ENCODE results near the gene LAYN. TPM values are rescaled to one million over a fixed set of nuclear protein-coding genes. Genes with fewer than 3 reads are reported as not detected.

The LAYN gene
- total and polyA plus RNA-seq, 3 experiments from 2014 or later = 0.21 to 1.4 (median 0.85) TPM

DNA sequence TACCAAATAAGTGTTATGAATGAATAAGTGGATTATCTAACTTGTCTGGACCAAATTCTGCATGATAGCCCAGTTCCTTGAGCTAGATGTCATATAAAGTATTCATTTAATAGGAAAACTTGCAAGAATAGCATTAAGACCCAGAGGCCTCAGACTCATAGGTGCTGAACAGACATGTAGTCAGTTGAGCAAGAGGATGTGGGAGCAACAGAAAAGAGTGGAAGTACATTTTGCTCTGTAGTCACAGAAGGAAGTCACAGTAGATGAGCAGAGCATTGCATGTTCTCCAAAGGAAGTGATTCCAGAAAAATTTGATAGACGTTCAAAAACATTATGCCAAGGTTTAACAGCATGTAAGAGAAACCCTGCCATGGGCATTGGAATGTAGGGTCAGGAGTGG lies 16.5 kb upstream of the LAYN start:
- Histone ChIP-seq H3K4me1 (ENCODE audit: insufficient read depth, low read length) (no peaks in the 10 kb centered on the region), H3K27me3 (ENCODE audit: insufficient read depth, low read length, poor library complexity, severe bottlenecking) (no peaks in the 10 kb centered on the region), H3K9me3 (ENCODE audit: low read length) (no peaks in the 10 kb centered on the region), H3K4me3 (ENCODE audit: low read length) (no peak overlapping the region), H3K27ac (ENCODE audit: low read depth, low read length) (no peak overlapping the region), H3K36me3 (ENCODE audit: insufficient read depth, low read length) (no peaks in the 10 kb centered on the region)
- Mint-ChIP-seq H3K27ac (no peak overlapping the region), H3K4me1 (peaks cover 0 to 6% (median 0%) of the 10 kb centered on the region in 3 donors), H3K9me3 (no peaks in the 10 kb centered on the region), H3K36me3 (no peaks in the 10 kb centered on the region), H3K27me3 (peaks cover 3 to 36% of the 10 kb centered on the region in 2 donors), H3K4me3 (no peak overlapping the region)
- ChIA-PET CTCF (no interaction called here), POLR2A (no interaction called here)
- DNase-seq = no peak

GRCh38 chr11:111525456-111525855 lies 15.1 kb upstream of the LAYN start:
- Mint-ChIP-seq H3K27me3 (peaks cover 3 to 34% of the 10 kb centered on the region in 2 donors), H3K4me3 (no peak overlapping the region), H3K27ac (no peak overlapping the region), H3K4me1 (peaks cover 0 to 7% (median 0%) of the 10 kb centered on the region in 3 donors), H3K36me3 (no peaks in the 10 kb centered on the region), H3K9me3 (no peaks in the 10 kb centered on the region)
- Histone ChIP-seq H3K36me3 (ENCODE audit: insufficient read depth, low read length) (no peaks in the 10 kb centered on the region), H3K4me3 (ENCODE audit: low read length) (no peak overlapping the region), H3K27me3 (ENCODE audit: insufficient read depth, low read length, poor library complexity, severe bottlenecking) (no peaks in the 10 kb centered on the region), H3K4me1 (ENCODE audit: insufficient read depth, low read length) (no peaks in the 10 kb centered on the region), H3K9me3 (ENCODE audit: low read length) (no peaks in the 10 kb centered on the region), H3K27ac (ENCODE audit: low read depth, low read length) (no peak overlapping the region)
- CTCF ChIA-PET = no interaction called here
- POLR2A ChIA-PET = no interaction called here
- DNase-seq = no peak

DNA sequence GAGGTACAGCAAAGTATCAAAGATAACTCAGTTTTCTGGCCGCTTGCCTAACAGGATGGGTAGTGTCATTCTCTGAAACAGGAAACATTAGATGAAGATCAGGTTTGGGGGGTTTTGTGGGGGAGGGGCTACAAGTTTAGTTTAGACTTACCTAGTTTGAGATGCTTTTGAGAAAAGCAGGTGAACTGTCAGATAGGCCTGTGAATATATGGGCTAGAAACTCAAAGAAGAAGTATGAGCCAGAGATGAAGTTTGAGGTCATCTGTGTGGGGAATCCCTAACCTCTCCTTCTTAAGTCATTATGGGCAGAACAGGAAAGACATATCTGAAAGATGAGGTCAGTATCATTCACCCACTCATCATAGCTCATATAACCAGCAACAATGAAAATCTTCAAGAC lies 14.0 kb upstream of the LAYN start:
- no peaks in the 10 kb centered on the region for H3K9me3 ChIP-seq (ENCODE audit: low read length)
- no peaks in the 10 kb centered on the region for H3K36me3 ChIP-seq (ENCODE audit: insufficient read depth, low read length)
- DNase-seq = peak in 1 of 5 donors; percentile 45
- no peak overlapping the region for H3K27ac ChIP-seq (ENCODE audit: low read depth, low read length)
- ChIA-PET POLR2A (no interaction called here), CTCF (no interaction called here)
- Mint-ChIP-seq H3K27me3 (peaks cover 3 to 26% of the 10 kb centered on the region in 2 donors), H3K36me3 (no peaks in the 10 kb centered on the region), H3K4me3 (no peak overlapping the region), H3K9me3 (no peaks in the 10 kb centered on the region), H3K4me1 (peaks cover 0 to 7% (median 0%) of the 10 kb centered on the region in 3 donors), H3K27ac (no peak overlapping the region)
- H3K4me1 ChIP-seq (ENCODE audit: insufficient read depth, low read length) = no peaks in the 10 kb centered on the region
- no peaks in the 10 kb centered on the region for H3K27me3 ChIP-seq (ENCODE audit: insufficient read depth, low read length, poor library complexity, severe bottlenecking)
- no peak overlapping the region for H3K4me3 ChIP-seq (ENCODE audit: low read length)

DNA sequence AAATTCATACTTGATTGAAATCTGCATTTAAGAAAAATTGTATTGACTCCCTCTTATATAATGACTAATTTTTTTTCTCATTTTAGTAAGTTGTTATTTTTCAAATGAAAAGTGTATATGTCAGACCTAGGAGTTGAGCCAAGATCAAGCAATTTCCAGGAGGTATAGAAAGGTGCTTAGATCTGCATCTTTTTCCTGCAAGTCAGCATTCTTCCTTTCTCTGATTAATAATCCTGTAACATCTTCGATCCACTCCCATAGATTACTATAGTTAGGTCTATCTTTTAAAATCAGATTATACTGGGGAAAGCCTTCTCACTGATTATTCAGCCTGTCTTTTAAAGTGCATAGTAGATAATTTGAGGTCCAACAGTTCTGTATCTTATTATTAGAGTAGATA lies 13.2 kb upstream of the LAYN start:
- no peaks in the 10 kb centered on the region for H3K9me3 ChIP-seq (ENCODE audit: low read length)
- no peaks in the 10 kb centered on the region for H3K4me1 ChIP-seq (ENCODE audit: insufficient read depth, low read length)
- peaks cover 0 to 12% (median 0%) of the 10 kb centered on the region in 3 donors for H3K4me1 Mint-ChIP-seq
- H3K4me3 Mint-ChIP-seq = no peak overlapping the region
- H3K27me3 ChIP-seq (ENCODE audit: insufficient read depth, low read length, poor library complexity, severe bottlenecking) = no peaks in the 10 kb centered on the region
- H3K9me3 Mint-ChIP-seq = no peaks in the 10 kb centered on the region
- CTCF ChIA-PET = no interaction called here
- H3K27ac ChIP-seq (ENCODE audit: low read depth, low read length) = no peak overlapping the region
- DNase-seq = no peak
- H3K27ac Mint-ChIP-seq = no peak overlapping the region
- no peaks in the 10 kb centered on the region for H3K36me3 ChIP-seq (ENCODE audit: insufficient read depth, low read length)
- POLR2A ChIA-PET = no interaction called here
- no peak overlapping the region for H3K4me3 ChIP-seq (ENCODE audit: low read length)
- H3K27me3 Mint-ChIP-seq = peaks cover 4 to 23% of the 10 kb centered on the region in 2 donors
- no peaks in the 10 kb centered on the region for H3K36me3 Mint-ChIP-seq

- Mint-ChIP-seq H3K27ac (no peak overlapping the region), H3K4me1 (peaks cover 0 to 12% (median 0%) of the 10 kb centered on the region in 3 donors), H3K4me3 (no peak overlapping the region), H3K27me3 (peaks cover 4 to 16% of the 10 kb centered on the region in 2 donors), H3K9me3 (no peaks in the 10 kb centered on the region), H3K36me3 (no peaks in the 10 kb centered on the region)
- no peak overlapping the region for H3K4me3 ChIP-seq (ENCODE audit: low read length)
- ChIA-PET CTCF (no interaction called here), POLR2A (no interaction called here)
- DNase-seq = peak in 2 of 5 donors; percentile 18 to 79
- H3K27me3 ChIP-seq (ENCODE audit: insufficient read depth, low read length, poor library complexity, severe bottlenecking) = no peaks in the 10 kb centered on the region
- no peaks in the 10 kb centered on the region for H3K4me1 ChIP-seq (ENCODE audit: insufficient read depth, low read length)
- no peaks in the 10 kb centered on the region for H3K9me3 ChIP-seq (ENCODE audit: low read length)
- no peak overlapping the region for H3K27ac ChIP-seq (ENCODE audit: low read depth, low read length)
- no peaks in the 10 kb centered on the region for H3K36me3 ChIP-seq (ENCODE audit: insufficient read depth, low read length)
Measured at GRCh38 chr11:111528557-111528956, 12.0 kb upstream of the LAYN start.

DNA sequence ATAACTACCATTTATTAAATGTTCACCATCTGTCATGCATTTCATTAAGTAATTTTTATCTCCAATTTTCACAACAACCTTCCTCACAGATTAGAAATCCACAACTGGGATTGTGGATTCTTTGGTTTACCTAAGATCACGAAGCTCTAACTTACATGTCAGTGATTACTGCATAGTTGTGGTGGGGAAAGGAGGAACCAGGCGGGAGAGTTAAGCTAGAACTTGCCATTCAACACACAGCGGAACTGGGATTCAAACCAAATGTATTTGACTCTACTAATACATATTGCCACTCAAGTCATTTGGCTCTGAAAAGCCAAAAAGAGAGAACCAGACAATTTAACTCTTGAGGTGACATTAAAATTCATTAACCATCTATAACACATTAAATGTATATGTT lies 10.4 kb upstream of the LAYN start:
- no peak overlapping the region for H3K4me3 ChIP-seq (ENCODE audit: low read length)
- no peaks in the 10 kb centered on the region for H3K4me1 ChIP-seq (ENCODE audit: insufficient read depth, low read length)
- DNase-seq = no peak
- no peaks in the 10 kb centered on the region for H3K27me3 ChIP-seq (ENCODE audit: insufficient read depth, low read length, poor library complexity, severe bottlenecking)
- H3K36me3 ChIP-seq (ENCODE audit: insufficient read depth, low read length) = no peaks in the 10 kb centered on the region
- Mint-ChIP-seq H3K36me3 (no peaks in the 10 kb centered on the region), H3K4me3 (no peak overlapping the region), H3K27me3 (peaks cover 4 to 21% of the 10 kb centered on the region in 2 donors), H3K4me1 (peaks cover 0 to 12% (median 0%) of the 10 kb centered on the region in 3 donors), H3K9me3 (no peaks in the 10 kb centered on the region), H3K27ac (no peak overlapping the region)
- H3K27ac ChIP-seq (ENCODE audit: low read depth, low read length) = no peak overlapping the region
- no peaks in the 10 kb centered on the region for H3K9me3 ChIP-seq (ENCODE audit: low read length)
- CTCF ChIA-PET = no interaction called here
- POLR2A ChIA-PET = no interaction called here

DNA sequence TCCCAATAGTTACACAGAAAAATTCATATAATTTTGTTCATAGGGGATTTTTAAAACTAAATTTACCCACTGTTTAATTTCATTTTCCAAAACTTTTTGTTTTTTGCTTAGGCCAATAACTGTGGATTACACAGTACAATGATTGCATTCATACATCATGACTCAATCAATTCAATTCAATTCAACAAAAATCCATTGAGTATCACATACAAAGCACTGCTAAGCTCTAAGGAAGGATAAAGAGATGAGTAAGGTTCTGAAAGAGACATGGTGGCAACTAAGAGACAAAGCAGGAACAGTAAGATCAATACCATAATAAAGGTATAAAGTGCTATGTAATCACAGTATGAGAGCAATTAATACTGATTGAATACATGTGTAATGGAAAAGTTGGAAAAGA lies 9.4 kb upstream of the LAYN start:
- H3K4me3 ChIP-seq (ENCODE audit: low read length) = no peak overlapping the region
- no peak overlapping the region for H3K4me3 Mint-ChIP-seq
- no peak for DNase-seq
- no peak overlapping the region for H3K27ac ChIP-seq (ENCODE audit: low read depth, low read length)
- no peaks in the 10 kb centered on the region for H3K4me1 ChIP-seq (ENCODE audit: insufficient read depth, low read length)
- no peaks in the 10 kb centered on the region for H3K36me3 ChIP-seq (ENCODE audit: insufficient read depth, low read length)
- H3K9me3 Mint-ChIP-seq = no peaks in the 10 kb centered on the region
- H3K9me3 ChIP-seq (ENCODE audit: low read length) = no peaks in the 10 kb centered on the region
- peaks cover 0 to 12% (median 0%) of the 10 kb centered on the region in 3 donors for H3K4me1 Mint-ChIP-seq
- POLR2A ChIA-PET = no interaction called here
- H3K27me3 ChIP-seq (ENCODE audit: insufficient read depth, low read length, poor library complexity, severe bottlenecking) = no peaks in the 10 kb centered on the region
- CTCF ChIA-PET = no interaction called here
- peaks cover 5 to 32% of the 10 kb centered on the region in 2 donors for H3K27me3 Mint-ChIP-seq
- no peak overlapping the region for H3K27ac Mint-ChIP-seq
- no peaks in the 10 kb centered on the region for H3K36me3 Mint-ChIP-seq

DNA sequence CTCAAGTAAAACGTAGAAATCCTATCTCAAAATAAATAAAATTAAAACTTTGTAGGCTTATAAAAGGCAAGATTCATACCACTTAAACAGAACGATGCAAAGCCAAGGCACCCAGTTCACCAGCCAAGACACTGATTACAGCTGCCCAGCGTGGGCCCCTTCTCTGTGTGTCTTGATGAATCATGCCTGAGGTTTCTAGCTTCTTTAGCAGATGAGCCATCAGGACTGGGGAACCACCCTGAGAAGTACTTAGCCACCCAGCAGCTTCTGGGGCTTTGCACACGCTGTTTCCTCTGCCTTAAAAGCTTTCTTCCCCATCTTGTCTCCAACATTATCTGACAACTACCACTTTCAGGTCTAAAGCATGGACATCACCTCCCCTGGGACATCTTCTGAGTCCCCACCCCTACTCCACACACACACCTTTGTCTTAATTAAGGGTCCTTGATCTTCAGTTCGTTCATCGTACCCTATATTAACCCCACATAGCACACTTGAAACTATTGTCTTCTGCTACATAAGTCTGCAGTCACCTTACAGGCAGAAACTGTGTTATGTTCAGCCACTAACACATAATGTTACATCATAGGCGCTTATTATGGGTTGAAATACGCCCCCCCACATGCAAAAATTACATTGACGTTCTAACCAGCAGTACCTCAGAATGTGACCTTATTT lies 8.7 kb upstream of the LAYN start:
- ChIA-PET CTCF (no interaction called here), POLR2A (no interaction called here)
- DNase-seq = peak in 2 of 5 donors; percentile 23 to 49
- Mint-ChIP-seq H3K27me3 (peaks cover 5 to 39% of the 10 kb centered on the region in 2 donors), H3K27ac (peak overlapping the region in 2 of 8 donors; percentile 22 to 68), H3K9me3 (no peaks in the 10 kb centered on the region), H3K4me3 (peak overlapping the region in 1 of 7 donors; percentile 2), H3K4me1 (peaks cover 0 to 12% (median 0%) of the 10 kb centered on the region in 3 donors), H3K36me3 (no peaks in the 10 kb centered on the region)
- Histone ChIP-seq H3K27ac (ENCODE audit: low read depth, low read length) (no peak overlapping the region), H3K9me3 (ENCODE audit: low read length) (no peaks in the 10 kb centered on the region), H3K36me3 (ENCODE audit: insufficient read depth, low read length) (no peaks in the 10 kb centered on the region), H3K27me3 (ENCODE audit: insufficient read depth, low read length, poor library complexity, severe bottlenecking) (no peaks in the 10 kb centered on the region), H3K4me1 (ENCODE audit: insufficient read depth, low read length) (no peaks in the 10 kb centered on the region), H3K4me3 (ENCODE audit: low read length) (no peak overlapping the region)

Data from CD8-positive, alpha-beta memory T cell (primary cell).